HG03378 (cell line): ENCODE results near the gene GRK7.

ENCODE experiments used
- ATAC-seq: cut with Tn5 transposase; IDR thresholded peaks from one replicate; pipeline ENCODE4 v1.9.1; 2021; ENCODE audit warnings: mild to moderate bottlenecking, moderate library complexity; ENCODE audit not compliant: unreplicated experiment

The GRK7 gene, protein sequence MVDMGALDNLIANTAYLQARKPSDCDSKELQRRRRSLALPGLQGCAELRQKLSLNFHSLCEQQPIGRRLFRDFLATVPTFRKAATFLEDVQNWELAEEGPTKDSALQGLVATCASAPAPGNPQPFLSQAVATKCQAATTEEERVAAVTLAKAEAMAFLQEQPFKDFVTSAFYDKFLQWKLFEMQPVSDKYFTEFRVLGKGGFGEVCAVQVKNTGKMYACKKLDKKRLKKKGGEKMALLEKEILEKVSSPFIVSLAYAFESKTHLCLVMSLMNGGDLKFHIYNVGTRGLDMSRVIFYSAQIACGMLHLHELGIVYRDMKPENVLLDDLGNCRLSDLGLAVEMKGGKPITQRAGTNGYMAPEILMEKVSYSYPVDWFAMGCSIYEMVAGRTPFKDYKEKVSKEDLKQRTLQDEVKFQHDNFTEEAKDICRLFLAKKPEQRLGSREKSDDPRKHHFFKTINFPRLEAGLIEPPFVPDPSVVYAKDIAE (N-terminal part only)

DNA sequence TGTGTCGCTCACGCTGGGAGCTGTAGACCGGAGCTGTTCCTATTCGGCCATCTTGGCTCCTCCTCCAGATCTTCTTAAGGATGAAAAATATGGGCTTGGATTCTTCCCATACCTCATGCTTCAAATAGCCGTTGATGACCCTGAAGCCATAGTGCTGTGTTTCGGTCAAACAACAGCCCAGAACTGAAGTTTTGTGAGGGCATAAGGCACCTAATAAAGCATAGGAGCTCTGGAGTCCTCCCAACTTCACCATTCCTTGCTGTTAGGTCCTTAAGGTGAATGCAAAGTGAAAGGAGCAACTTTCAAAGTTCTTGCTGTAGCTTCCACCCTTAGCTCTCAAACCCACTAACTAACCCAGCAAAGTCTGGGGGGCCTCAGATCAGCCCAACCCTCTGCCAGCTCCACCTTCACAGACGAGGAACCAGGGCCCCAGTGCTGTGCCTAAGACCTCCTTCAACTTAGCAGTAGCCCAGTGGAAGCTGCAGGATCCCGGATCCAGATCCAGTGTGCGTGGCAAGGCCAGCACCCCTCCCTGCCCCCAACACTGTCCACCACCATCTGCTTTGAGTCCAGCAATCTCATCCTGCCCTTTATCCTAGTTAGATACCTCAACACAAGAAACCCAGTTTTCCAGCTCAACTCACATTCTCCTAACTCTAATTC lies at the start of gene GRK7:
TSS of gene GRK7 (plus strand) at position 321 of the 663 bp plus-strand sequence. CDS start 14,877 bp downstream, outside the sequence.
- no peak for ATAC-seq

DNA sequence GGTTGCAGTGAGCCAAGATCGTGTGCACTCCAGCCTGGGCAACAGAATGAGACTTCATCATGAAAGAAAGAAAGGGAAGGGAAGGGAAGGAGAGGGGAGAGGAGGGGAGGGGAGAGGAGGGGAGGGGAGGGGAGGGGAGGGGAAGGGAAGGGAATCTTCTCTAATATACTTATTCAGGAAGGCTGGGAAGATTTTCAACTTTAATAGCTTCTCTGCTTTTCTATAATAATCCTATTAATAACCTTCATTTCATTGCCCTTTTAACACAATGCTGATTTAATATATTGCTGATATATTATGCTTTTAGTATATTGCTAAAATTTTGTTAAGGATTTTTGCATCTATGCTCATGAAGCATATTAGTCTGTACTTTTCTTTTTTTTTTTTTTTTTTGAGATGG lies 48.5 kb upstream of the GRK7 start:
- ATAC-seq: no peak

DNA sequence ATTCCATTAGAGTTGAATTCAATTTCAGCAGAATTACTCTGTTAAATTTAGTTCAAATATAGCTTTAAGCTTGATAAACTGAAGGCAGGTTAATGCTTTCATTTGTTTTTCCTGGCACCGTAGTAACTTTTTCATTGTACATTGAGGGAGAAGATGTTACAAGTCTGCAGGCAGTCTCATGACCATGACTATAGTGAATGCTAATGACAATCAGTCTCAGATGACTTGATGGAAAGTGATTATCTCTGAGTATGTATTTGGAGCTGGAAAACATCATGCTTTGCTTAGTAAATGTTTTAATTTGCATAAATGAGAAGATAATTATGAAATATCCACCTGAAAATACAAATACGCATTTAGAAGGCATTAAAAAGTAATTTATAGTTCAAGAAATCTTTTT lies 41.1 kb upstream of the GRK7 start:
- no peak for ATAC-seq

DNA sequence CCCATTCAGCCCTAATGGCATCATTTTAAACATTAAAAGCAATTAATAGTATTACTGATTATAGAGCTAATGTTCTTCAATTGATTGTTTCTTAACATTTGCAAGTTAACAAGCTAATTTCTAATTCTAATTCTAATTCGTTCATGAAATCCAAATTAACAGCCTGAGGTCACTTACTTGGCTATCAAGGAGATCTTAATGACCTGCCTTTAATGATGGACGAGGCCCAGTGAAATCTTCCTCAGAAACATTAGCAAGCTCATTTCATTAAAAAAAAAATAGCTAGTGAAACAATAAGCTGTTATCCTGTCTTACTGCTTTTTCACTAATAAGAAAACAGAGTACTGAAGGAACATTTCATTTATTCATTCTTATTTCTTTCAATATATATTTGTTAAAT lies 40.6 kb upstream of the GRK7 start:
- ATAC-seq: no peak

DNA sequence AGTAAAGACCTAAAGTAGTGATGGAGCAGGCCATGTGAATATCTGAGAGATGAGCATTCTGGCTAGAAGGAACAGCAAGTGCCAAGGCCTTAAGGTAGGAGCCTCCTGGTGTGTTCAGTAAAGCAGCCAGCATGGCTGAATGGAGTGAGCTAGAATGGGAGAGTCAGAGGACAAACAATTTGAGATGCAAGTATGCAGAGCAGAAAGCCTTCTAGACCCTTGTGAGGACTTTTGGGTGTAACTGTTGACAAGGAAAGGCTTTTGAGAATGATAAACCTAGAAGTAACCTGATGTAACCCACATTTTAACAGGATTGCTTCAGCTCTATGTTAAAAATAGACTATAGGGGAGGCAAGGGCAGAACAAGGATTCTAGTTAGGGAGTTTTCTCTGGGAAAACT lies 40.0 kb upstream of the GRK7 start:
- no peak for ATAC-seq

DNA sequence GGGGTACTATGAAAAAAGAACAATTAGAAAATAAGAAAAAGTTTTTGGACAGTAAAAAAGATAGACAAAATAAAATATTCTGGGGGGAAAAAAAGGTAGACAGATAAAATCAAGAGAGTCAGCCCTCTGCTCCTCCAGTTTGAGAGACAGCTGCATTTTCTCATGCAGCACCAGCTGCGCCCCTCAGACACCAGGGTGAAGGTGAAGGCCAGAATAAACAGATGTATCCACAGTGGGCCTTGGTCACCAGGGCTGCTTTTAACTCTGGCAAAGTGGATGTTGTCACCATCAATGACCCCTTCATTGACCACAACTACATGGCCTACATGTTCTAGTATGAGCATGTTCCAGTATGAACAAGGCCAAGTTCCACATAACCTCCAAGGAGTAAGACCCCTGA lies 39.0 kb upstream of the GRK7 start:
- no peak for ATAC-seq

DNA sequence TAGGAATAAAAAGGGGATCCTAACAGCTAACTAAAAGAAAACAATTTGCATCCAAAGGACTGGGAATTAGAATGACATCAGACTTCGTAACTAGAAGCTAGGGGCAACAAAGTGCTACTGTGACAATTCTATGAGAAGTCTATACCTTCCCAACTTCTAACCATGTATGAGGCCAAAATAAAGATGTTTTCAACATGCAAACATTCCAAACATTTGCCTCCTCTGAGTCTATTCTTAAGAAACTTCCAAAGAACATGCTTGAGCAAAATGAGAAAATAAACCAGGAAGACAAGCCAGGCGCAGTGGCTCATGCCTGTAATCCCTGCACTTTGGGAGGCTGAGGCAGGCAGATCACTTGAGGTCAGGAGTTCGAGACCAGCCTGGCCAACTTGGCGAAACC lies 38.2 kb upstream of the GRK7 start:
- ATAC-seq: no peak

DNA sequence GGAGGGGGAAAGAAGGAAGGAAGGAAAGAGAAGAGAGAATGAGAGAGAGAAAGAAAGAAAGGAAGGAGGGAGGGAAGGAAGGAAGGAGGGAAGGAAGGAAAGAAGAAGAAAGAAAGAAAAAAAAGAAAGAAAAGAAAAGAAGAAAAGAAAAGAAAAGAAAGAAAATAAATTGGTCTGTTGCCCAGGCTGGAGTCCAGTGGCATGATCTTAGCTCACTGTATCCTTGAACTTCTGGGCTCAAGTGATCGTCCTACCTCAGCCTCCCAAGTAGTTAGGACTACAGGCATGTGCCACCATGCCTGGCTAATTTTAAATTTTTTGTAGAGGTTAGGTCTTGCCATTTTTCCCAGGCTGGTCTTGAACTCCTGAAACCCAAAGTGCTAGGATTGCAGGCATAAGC lies 36.7 kb upstream of the GRK7 start:
- no peak for ATAC-seq

DNA sequence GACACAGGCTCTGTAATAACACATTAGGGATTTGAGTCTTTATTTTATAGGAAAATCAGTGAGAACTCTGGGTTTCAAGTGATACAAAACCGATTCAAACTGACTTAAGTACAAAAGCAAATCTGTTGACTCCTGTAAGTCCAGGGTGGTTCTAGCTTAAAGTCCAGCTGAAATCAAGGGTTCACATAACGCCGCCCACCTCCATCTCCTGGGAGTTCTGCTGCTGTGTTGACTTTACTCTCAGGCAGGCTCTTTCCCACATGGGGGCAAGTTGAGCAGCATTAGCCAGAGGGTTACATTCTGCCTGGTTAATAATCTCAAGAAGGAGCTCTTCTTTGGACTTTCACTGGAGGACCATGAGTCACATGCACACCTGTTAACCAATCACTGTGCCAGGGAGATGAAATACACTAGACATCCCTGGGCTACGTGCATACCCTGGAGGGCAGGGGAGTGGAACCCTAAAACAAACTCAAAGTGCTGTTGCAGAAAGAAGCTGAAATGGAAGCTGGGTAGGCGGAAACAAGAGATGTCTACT lies 34.8 kb upstream of the GRK7 start:
- ATAC-seq: no peak

DNA sequence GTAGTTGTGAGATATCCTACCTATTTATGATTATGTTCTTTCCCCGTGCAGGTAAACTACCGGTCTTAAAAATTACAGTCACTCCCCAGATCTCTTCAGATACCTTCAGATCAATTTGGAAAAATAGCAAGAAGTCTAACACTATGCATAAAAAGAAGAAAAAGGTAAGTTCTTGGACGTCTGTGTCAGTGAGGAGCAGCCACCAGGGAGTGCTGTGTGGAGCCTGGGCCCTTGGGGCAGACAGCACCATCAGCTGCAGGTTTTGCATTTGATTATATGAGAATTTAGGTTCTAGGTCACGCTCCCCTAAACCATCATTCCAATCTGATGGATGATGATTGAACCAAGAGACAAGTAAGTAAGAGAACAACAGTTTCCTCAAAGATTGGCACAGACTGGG lies 34.0 kb upstream of the GRK7 start:
- ATAC-seq: no peak

DNA sequence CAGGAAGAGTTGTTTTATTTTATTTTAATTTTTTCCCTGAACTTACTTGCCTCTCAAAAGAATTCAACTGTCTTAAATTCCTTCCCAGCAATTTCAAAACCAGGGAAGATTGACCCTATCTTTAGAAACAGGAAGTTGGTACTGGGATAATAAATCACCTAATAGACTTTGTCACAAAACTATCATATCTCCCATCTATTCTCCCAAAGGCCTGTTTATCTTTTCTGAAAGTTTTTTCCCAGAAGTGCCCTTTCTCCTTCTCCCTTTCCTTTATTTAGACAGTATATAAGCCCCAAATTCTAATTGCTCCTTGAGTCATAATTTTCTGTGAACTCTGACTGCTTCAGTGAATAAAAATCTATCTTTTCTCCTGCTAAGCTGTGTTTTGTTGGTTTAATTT lies 28.0 kb upstream of the GRK7 start:
- no peak for ATAC-seq

DNA sequence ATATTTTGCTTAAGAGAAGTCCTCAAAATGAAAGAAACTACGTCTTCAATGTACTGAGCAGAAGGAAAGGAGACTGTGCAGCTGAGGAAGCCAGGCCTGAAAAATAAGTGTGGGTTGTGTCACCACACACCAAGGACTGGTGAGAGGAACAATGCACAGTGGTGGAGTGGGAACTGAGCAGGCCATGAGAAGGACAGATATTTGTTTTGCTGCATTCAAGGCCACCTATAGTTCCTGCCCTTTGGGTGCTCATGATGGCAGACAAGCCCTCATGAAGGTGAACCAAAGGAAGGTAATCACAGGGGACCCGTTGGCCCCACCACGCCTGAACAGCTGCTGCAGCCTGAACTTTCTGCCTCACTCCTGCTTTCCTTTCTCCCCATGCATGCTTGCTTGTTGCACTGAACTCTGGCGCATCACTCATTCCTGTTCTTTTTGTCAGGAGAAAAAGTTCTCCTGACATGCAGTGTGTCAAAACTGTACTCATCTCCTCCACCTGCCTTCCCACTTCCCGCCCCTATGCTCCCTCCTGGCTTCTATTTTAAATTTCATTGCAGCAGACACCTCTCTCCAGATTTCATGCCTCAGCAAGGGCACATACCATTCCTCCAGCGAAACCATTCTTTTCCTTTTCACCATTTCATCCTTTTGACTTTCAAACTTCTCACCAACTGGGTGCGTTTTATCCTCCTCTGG lies 27.3 kb upstream of the GRK7 start:
- ATAC-seq: no peak

DNA sequence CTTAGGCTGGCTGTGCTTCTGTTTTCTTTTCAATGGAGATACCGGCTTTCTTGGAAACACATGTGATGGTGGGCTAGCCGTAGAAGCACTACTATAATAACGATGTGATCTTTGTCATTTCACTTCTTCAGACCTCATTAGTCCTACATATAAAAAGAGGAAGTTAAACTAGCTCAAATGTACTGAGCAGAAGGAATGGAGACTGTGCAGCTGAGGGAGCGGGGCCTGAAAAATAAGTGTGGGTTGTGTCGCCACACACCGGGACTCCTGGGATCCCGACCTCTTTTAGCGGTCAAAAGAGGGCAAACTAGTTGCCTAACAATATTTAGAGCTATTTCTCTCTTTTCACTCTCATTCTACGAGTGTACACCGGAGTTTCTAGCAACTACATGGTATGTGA lies 26.1 kb upstream of the GRK7 start:
- ATAC-seq: no peak

DNA sequence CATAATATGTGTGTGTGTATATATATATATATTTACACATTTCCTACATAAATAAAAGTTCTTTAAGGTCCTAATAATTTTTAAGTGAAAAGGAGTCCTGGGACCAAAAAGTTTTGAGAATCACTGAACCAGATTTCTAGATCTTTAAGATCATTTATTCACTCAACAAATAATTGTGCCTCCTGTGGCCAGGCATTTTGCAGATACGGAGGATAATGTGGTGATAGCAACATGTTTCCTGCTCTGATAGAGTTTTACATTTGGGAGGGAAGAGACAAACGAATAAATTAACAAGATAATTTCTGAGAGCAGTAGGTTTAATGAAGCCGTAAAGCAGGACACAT lies 25.6 kb upstream of the GRK7 start:
- no peak for ATAC-seq

DNA sequence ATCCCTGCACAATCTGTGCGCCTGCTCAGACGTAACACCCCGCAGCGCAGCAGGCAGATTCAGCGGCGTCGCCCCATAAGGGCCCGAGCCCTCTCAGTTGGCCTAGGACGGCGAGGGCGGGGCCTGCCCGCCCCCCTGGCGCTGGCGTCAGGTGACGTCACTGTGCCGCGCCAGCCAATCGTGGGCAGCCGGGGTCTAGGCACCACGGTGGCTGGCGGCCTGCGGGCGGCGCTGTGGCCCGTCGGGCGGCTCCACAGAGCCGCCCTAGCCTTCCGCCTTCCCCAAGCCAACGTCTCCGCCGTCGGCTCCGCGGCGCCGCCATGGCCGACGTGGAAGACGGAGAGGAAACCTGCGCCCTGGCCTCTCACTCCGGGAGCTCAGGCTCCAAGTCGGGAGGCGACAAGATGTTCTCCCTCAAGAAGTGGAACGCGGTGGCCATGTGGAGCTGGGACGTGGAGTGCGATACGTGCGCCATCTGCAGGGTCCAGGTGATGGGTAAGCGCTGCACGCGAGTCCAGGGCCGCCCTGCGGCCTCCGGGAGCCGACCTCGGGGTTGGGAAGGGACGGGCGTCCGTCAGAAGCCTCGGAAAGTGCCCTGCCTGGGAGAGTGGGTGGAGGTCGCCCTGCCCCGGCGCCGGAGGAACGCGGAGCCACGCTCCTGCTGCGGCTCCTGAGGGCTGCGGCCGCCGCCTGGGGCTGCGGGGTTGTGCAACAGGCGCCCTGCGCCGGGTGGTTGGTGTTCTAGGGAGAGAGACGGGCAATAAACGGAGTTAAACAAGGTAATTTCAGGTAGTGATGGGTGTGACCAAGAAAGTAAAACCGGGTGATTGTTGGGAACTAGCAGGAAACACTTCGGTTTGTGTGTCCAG lies 25.0 kb upstream of the GRK7 start, which contains the start of gene RNF7:
TSS of gene RNF7 (plus strand) at position 277 of the 869 bp plus-strand sequence. CDS start at position 321, 44 bp downstream.
- ATAC-seq: peak; percentile 89

DNA sequence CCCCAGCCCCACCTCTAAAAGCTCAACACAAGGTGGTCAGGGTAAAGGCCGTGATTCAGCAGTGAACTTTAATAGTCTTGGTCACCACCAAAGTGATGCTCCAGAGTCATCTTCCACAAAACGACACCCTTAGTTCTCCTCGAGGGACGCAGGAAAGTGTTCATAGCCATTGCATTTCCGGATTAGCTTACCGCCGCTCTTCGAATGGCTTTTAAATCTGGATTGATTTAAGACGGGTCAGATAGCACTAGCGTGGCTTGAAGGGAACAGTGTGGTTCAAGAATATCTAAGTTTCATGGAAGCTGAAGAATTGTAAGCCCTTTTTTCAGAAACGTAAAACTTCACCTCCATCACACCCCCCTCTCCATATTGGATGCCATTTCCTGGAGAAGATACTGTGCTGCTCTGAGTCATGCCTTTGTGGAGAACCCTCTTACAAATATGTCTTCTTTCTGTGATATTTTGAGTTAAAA lies 24.3 kb upstream of the GRK7 start:
- ATAC-seq: no peak

DNA sequence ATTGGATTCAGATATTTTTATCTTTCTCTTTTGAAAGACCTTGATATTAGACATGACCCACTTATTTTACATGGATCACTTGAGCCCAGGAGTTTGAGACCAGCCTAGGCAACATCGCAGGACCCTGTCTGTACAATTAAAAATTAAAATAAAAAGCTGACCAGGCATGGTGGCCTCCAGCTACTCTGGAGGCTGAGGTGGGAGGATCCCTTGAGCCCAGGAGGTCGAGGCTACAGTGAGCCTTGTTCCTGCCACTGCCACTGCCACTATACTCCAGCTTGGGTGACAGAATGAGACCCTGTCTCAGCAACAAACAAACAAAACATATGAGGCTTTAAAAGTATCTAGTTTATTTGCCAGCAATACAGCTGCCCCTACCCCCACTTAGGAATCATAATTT lies 23.5 kb upstream of the GRK7 start:
- no peak for ATAC-seq

DNA sequence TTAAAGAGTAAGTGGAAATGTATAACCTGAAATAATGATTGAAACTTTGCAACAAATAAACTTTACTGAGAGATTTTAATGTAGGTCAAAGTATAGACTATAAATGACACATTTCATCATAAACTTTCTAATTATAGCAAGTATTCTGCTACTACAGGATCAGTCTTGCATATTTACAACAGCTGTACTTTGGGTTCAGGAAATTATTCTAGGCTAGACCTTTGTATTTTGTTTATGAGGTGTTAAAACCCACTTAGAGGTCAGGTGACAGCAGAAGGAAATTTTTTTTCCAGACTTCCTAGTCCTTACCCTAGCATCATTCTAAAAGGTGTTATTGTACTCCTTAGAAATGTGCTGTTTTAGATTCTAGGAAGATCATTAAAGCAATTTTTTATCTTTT lies 22.9 kb upstream of the GRK7 start:
- ATAC-seq: no peak

DNA sequence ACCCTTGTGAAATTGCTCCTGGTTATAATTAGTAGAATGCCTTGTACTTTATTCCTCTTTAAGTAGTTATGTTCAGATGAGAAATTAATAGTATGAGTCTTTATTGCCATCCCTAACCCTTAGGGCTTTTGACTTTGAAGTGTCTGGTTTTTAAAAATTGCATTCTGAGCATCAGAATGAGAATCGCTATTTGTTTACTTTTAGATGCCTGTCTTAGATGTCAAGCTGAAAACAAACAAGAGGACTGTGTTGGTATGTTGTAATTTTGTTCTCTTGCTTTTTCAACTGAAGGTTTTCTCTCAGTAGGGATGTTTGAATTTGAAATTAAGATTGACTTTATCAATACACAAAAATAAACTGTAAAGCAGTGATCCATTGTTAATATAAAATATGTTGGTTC lies 19.9 kb upstream of the GRK7 start:
- ATAC-seq: no peak

DNA sequence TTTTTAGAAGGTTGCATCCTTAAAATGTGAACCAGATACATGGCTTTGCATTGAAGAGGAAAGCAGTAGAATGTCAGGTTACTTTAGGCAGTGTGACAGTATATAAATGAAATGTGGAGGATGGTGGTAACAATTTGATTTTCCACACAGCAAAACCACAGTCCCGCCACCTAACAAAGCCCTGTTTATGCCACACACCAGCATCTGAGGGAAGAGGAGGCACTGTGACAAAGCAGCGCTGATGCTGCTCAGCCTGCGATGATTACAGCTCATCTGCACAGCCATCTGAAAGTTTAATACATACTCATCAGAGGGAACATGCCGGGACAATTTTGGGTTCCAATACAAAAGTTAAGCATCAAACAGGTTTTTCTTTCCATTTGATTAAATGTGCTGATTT lies 16.2 kb upstream of the GRK7 start:
- ATAC-seq: no peak
